ENCODE data around the gene CENPT. TPM values are rescaled to one million over a fixed set of nuclear protein-coding genes. Genes with fewer than 3 reads are reported as not detected.

Gene CENPT
- total RNA-seq, 1 experiment from 2014 or later = 55.5 TPM

DNA sequence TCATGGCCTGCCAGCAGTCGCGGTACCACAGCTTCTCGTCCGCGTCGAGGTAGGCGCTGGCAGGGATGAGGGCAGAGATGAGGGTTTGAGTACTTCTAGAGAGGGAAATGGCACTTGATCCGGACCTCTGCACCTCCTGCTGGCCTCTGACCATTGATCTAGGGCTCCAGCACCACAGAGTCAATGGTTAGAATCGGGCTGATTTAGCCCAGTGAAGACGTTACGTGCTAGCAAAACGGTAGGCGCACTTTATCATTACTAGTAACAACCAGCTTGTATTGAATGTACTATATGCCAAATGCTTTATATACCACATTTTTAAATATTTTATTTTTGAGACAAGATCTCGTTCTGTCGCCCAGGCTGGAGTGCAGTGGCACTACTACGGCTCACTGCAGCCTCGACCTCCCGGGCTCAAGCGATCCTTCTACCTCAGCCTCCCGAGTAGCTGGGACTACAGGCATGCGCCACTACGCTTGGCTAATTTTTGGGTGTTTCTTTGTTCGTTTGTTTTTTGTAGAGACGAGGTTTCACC lies 40.3 kb downstream of the CENPT start:
- DNase-seq (ENCODE audit: low read depth) = no peak

DNA sequence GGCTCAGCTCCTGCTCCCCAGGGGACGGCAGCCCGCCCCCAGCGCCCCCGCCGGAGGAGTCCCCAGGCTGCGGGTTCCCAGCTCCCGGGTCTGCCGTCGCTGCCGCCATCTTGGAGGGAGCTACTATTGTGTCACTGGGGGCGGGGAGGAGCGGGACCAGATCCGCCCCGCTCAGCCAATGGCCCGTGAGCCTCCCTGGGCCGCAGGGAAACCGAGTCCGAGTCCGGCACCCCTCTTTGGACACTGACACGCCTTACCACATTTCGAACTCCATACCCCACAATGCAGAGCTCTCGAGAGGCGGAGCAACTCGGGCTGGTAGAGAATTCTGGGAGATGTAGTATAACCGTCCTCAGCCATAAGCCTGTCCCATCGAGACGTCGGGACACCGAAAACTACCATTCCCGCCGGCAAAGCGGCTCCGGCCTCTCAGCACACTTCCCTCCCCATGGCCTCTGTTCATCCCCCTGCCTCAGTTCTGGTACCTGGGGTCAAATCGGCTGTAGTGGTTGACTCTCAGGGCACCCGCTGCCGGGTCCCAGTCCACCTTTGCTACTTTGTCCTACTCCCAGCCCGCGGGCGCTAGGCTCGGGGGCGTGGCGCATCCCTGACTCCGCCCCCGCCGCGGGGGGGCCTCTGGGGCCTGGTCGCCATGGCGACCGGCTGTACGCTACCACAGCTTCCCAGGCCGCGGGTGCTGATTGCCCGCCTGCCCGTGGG lies 40.9 kb downstream of the CENPT start, which contains the start of the genes RANBP10 and TSNAXIP1:
Gene RANBP10 (minus strand): TSS at position 133 of the 720 bp plus-strand sequence. CDS start 24 bp downstream, at position 109.
Gene TSNAXIP1 (plus strand): TSS at position 462 of the 720 bp plus-strand sequence. CDS start 261 bp downstream, outside the sequence.
- peak; percentile 100 for DNase-seq (ENCODE audit: low read depth)

- peak; percentile 17 for DNase-seq (ENCODE audit: low read depth)
These were observed 41.6 kb downstream of the CENPT start for GRCh38 chr16:67805718-67806427.

DNA sequence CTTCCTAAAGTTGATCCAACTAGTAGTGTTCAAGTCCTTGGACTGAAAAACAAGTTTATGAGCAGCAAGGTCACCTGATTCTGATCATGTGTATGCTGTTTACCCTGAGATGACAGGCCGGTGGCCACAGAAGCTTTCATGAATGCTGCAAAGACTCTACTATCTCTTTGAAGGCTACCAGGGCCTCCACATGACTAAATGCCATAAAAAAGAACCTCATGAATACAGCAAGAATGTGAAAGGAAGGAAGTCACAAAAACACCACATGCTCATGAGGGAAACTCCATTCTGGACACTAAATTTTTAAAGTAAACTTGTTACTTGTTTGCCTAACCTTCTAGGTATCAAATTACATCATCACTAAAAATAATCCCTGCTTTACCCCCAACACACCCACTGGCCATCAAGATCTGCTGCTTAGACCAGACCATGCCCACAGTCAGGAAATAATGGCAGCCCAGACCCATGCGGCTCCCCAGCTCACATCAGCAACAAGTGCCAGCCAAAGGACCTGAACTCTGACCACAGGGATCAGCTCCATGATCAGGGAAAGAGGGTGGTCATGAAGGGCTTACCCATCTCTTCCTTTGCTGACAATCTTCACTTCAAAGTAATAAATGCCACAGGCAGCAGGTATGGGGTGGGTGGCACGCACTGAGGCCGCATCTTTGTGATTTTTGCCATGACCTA lies 42.5 kb downstream of the CENPT start:
- DNase-seq (ENCODE audit: low read depth) = no peak

GRCh38 chr16:67803894-67804293 lies 43.6 kb downstream of the CENPT start:
- DNase-seq (ENCODE audit: low read depth) = no peak

DNA sequence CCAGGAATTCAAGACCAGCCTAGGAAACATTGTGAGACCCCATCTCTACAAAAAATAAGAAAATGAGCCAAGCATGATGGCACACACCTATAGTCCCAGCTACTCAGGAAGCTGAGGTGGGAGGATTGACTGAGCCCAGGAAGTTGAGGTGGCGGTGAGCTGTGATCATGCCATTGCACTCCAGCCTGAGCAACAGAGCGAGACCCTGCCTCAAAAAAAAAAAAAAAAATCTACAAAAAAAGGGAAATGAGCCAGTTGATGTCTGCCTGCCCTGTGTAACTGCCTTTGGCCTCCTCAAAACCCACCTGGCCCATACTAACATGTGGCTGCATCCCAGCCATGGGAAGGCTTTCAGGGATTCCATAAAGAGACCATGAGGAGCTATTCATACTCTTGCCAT lies 45.6 kb downstream of the CENPT start:
- DNase-seq (ENCODE audit: low read depth) = no peak

DNA sequence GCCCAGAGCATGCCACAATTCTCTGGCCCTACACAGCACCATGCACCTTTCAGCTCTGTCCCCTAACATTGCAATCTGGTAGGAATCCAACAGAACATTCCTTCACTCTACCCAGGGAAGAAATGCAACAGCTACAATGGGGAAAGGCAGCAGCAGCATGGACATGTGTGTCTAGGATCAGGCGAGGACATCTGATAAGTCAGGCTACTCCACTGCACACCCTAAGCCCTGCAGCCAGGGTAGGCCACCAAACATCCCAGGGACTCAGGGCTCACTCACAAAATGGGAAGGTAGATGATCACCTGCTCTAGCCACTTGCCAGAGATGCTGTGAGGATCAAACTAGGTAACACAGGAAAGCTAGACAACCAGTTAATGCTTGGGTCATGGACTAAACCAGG lies 46.3 kb downstream of the CENPT start:
- no peak for DNase-seq (ENCODE audit: low read depth)

GRCh38 chr16:67800338-67800926 lies 47.1 kb downstream of the CENPT start:
- DNase-seq (ENCODE audit: low read depth) = peak; percentile 32

- DNase-seq (ENCODE audit: low read depth) = peak; percentile 11
These were observed 51.3 kb downstream of the CENPT start for GRCh38 chr16:67796099-67796718.

- DNase-seq (ENCODE audit: low read depth) = no peak
These were observed 57.4 kb downstream of the CENPT start for GRCh38 chr16:67790071-67790470.

DNA sequence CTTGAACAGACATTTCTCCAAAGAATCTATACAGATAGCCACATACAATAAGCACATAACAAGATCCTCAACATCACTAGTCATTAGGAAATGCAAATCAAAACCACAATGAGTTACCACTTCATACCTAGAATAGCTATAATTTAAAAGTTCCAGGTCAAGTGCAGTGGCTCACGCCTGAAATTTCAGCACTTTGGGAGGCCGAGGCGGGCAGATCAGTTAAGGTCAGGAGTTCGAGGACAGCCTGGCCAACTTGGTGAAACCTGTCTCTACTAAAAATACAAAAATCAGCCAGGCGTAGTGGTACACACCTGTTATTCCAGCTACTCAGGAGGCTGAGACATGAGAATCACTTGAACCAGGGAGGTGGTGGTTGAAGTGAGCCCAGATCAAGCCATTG lies 61.0 kb downstream of the CENPT start:
- no peak for DNase-seq (ENCODE audit: low read depth)

GRCh38 chr16:67783353-67783725 lies 64.2 kb downstream of the CENPT start:
- no peak for DNase-seq (ENCODE audit: low read depth)

DNA sequence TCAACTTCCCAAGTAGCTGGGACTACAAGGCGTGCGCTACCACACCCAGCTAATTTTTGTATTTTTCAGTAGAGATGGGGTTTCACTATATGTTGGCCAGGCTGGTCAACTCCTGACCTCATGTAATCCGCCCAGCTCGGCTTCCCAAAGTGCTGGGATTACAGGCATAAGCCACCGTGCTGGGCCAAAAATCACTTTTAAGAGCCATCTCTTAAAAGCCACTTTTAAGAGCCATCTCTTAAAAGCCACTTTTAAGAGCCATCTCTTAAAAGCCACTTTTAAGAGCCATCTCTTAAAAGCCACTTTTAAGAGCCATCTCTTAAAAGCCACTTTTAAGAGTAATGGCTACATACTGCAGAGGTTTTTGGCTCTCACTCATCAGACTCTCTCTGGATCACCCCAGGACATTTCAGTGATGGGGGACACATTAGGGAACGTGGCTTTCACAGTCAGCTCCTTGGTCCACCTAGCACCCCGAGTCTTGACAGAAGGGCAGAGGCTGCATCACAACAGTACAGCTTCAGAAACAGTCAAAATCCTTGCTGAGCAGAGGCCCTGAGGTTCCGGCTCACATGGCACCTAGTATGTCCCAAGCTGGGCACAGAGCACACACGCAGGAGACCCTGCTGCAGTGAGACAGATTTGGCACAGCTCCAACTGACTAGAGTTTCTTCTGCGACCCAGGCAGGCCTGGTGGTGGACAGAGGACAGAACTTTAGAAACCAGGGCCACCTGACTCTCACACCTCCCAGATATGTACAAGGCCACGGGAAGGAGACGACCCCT lies 64.7 kb downstream of the CENPT start:
- DNase-seq (ENCODE audit: low read depth) = no peak

- DNase-seq (ENCODE audit: low read depth) = no peak
These were observed 66.0 kb downstream of the CENPT start for GRCh38 chr16:67781565-67781921.

DNA sequence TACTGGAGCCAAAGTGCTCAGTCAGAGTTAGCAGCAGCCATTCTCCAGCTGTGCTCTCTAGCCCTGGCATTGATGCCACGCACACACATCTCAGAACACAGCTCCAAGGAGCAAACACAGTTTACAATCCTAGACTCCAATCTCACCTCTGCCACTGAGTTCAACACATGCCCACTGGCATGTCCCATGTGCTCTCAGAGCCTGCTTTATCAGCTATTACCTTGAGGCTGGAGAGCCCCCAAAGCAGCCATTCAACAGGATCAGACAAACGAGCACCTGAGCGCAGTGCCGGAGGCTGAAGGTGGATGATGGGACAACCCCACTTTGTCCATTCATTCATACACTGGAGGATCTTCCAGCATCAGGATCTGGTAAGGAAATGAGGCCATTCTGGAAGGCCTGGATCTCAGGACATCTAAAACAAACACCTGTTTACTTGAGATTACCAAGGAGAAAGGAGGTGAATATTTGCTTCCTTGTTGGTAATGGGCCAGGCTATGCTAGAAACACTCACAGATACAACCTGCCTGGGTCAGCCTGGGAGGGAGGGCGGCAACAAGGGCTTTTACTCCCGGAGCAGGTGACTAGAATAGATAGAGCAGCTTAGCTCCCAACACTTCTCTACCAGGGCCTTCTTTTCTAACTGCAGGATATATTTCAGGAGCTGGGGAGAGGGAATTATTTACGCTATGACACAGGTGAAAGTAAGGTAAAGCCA lies 66.5 kb downstream of the CENPT start:
- no peak for DNase-seq (ENCODE audit: low read depth)

DNA sequence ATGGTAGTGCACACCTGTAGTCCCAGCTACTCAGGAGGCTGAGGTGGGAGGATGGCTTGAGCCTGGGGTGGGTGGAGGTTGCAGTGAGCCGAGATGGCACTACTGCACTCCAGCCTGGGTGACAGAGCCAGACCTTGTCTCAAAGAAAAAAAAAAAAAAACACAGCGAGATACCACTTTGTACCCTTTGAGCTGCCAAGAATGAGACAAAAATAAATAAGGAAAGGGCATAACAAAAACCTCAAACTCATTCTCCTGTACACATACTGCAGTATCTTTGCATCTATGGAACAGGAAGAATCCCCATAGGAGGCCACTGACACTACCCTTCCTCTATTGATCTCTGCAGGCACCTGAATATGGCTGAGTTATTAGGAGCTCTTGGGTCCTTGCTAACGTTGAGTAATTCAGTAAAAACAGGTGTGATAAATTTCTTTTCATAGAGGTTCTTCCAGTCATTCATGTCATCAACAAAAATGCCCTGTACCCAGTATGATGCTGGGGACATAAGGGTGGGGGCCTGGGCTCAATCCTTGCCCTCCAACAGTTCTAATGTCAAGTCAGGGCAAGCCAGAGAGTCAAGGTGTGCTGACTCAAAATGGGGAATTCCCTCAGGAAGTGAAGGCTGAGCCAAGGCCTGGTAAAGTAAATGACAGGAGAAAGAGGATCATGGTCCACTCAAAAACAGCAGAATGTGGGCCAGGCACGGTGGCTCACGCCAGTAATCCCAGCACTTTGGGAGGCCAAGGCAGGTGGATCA lies 68.1 kb downstream of the CENPT start:
- no peak for DNase-seq (ENCODE audit: low read depth)

Measured in LHCN-M2 (cell line).